Liver (tissue), 9 donors: Measurements from ENCODE around the gene SAMD4A. TPM values are rescaled to one million over a fixed set of nuclear protein-coding genes. Genes with fewer than 3 reads are reported as not detected.
A peak's percentile ranks its signal among the peaks of the same experiment; 100 is the strongest.

ENCODE experiments used
- DNase-seq: peaks from one replicate; pipeline ENCODE4 v3.0.0-alpha.2; 2017; ENCODE audit warnings: low spot score
- H3K27ac ChIP-seq, 2 donors: one replicate each; pipeline ENCODE4 v1.7.0; 2013; ENCODE audit warnings: inconsistent platforms in 2 of 2, low read length in 2 of 2, control low read depth in 1 of 2, low read depth in 1 of 2, mild to moderate bottlenecking in 1 of 2
- H3K27me3 ChIP-seq, 4 donors: one replicate each; pipeline versions ENCODE4 v1.6.1 to v1.7.0; 2013; ENCODE audit warnings: low read length in 3 of 4, inconsistent platforms in 1 of 4, mild to moderate bottlenecking in 1 of 4, moderate library complexity in 1 of 4; ENCODE audit not compliant: control insufficient read depth in 4 of 4, insufficient read depth in 4 of 4
- H3K36me3 ChIP-seq, 4 donors: one replicate each; pipeline versions ENCODE4 v1.6.1 to v1.7.0; 2013; ENCODE audit warnings: low read length in 3 of 4, mild to moderate bottlenecking in 3 of 4, low read depth in 1 of 4, moderate library complexity in 1 of 4; ENCODE audit not compliant: control insufficient read depth in 4 of 4, insufficient read depth in 3 of 4
- H3K4me1 ChIP-seq, 4 donors: one replicate each; pipeline versions ENCODE4 v1.6.1 to v1.7.0; 2013; ENCODE audit warnings: low read length in 3 of 4, mild to moderate bottlenecking in 3 of 4, moderate library complexity in 1 of 4; ENCODE audit not compliant: control insufficient read depth in 4 of 4, insufficient read depth in 4 of 4
- H3K4me3 ChIP-seq, 3 donors: one replicate each; pipeline versions ENCODE4 v1.6.1 to v1.7.0; 2013; ENCODE audit warnings: low read length in 3 of 3, control low read depth in 1 of 3, low read depth in 1 of 3, mild to moderate bottlenecking in 1 of 3
- H3K9ac ChIP-seq, 2 donors: one replicate each; pipeline ENCODE4 v1.7.0; 2013; ENCODE audit warnings: low read length in 2 of 2, mild to moderate bottlenecking in 2 of 2, moderate library complexity in 2 of 2, control low read depth in 1 of 2, low read depth in 1 of 2
- H3K9me3 ChIP-seq, 4 donors: one replicate each; pipeline versions ENCODE4 v1.6.1 to v1.7.0; 2013; ENCODE audit warnings: low read length in 3 of 4; ENCODE audit not compliant: control insufficient read depth in 4 of 4
- EGR1 ChIP-seq, 2 donors: IDR thresholded peaks; 2 replicates each; pipeline ENCODE4 v1.6.1; 2016 to 2018; ENCODE audit warnings: antibody characterized with exemption in 2 of 2, low read depth in 2 of 2
- FOXA1 ChIP-seq: IDR thresholded peaks from 2 replicates; pipeline ENCODE4 v1.6.1; 2016; ENCODE audit warnings: antibody characterized with exemption
- FOXA2 ChIP-seq: IDR thresholded peaks from 2 replicates; pipeline ENCODE4 v1.6.1; 2016; ENCODE audit warnings: antibody characterized with exemption
- GABPA ChIP-seq, 2 donors: IDR thresholded peaks in 1 of 2; conservative IDR thresholded peaks in 1 of 2; 2 replicates each; pipeline ENCODE4 v1.6.1; 2016; ENCODE audit warnings: antibody characterized with exemption in 2 of 2, mild to moderate bottlenecking in 1 of 2, moderate library complexity in 1 of 2
- HNF4A ChIP-seq, 2 donors: conservative IDR thresholded peaks; 2 replicates each; pipeline ENCODE4 v1.6.1; 2016; ENCODE audit warnings: antibody characterized with exemption in 2 of 2, mild to moderate bottlenecking in 2 of 2
- HNF4G ChIP-seq: IDR thresholded peaks from 2 replicates; pipeline ENCODE4 v1.6.1; 2016; ENCODE audit warnings: antibody characterized with exemption
- JUND ChIP-seq, 2 donors: IDR thresholded peaks; 2 replicates each; pipeline ENCODE4 v1.6.1; 2016; ENCODE audit warnings: antibody characterized with exemption in 2 of 2
- NR2F2 ChIP-seq: IDR thresholded peaks from 2 replicates; pipeline ENCODE4 v1.6.1; 2016; ENCODE audit warnings: antibody characterized with exemption
- RAD21 ChIP-seq, 2 donors: IDR thresholded peaks; 2 replicates each; pipeline ENCODE4 v1.6.1; 2016; ENCODE audit warnings: antibody characterized with exemption in 2 of 2, mild to moderate bottlenecking in 2 of 2
- SP1 ChIP-seq: IDR thresholded peaks from 2 replicates; pipeline ENCODE4 v1.6.1; 2018; ENCODE audit warnings: antibody characterized with exemption, mild to moderate bottlenecking
- TAF1 ChIP-seq: conservative IDR thresholded peaks from 2 replicates; pipeline ENCODE4 v1.6.1; 2016; ENCODE audit warnings: antibody characterized with exemption, mild to moderate bottlenecking
- YY1 ChIP-seq: IDR thresholded peaks from 2 replicates; pipeline ENCODE4 v1.6.1; 2016; ENCODE audit warnings: antibody characterized with exemption, mild to moderate bottlenecking
- WGBS: extraction: QIAGEN DNeasy Blood & Tissue Kit; methylation state at CpG from one replicate; pipeline ENCODE4 v1.1.7; 2013; 5-methylcytosine and 5-hydroxymethylcytosine counted together
- polyA plus RNA-seq, 2 donors: library from polyadenylated mRNA; stranded (reverse) in 1 of 2; unstranded in 1 of 2; fragments of 200-250 nt in 1 of 2; fragments of >200 nt in 1 of 2; fragmentation: Nextera tagmentation in 1 of 2; extraction: Ambion mirVana in 1 of 2; gene quantifications; one replicate each; pipeline versions ENCODE4 v1.2.1 to v1.2.3, GENCODE V29; 2013 to 2015
- total RNA-seq, 2 donors: library from RNA; depleted of rRNA; stranded (reverse); fragments of >200 nt; gene quantifications; one replicate each; pipeline ENCODE4 v1.2.3, GENCODE V29; 2014
- TF ChIP-seq, protein P1 (sequence below): fragments of 150-350 bp; IDR thresholded peaks from 2 replicates; pipeline ENCODE4 v1.5.1; 2017; ENCODE audit warnings: improper control_type of control experiment, low read depth, low read length; ENCODE audit not compliant: missing input control
- TF ChIP-seq, protein P2 (sequence below): IDR thresholded peaks from 2 replicates; pipeline ENCODE4 v1.6.1; 2016; ENCODE audit warnings: antibody characterized with exemption
- TF ChIP-seq, protein P3 (sequence below): IDR thresholded peaks from 2 replicates; pipeline ENCODE4 v1.6.1; 2016; ENCODE audit warnings: antibody characterized with exemption
- TF ChIP-seq, protein P4 (sequence below): IDR thresholded peaks from 2 replicates; pipeline ENCODE4 v1.6.1; 2016; ENCODE audit warnings: antibody characterized with exemption
- donor health status: healthy.
- donor health status: healthy.
- donor health status: healthy.
- donor health status: healthy.
- donor health status: healthy.

Gene SAMD4A
- total and polyA plus RNA-seq, 4 donors = 4.3 to 17.8 (median 8.1) TPM

DNA sequence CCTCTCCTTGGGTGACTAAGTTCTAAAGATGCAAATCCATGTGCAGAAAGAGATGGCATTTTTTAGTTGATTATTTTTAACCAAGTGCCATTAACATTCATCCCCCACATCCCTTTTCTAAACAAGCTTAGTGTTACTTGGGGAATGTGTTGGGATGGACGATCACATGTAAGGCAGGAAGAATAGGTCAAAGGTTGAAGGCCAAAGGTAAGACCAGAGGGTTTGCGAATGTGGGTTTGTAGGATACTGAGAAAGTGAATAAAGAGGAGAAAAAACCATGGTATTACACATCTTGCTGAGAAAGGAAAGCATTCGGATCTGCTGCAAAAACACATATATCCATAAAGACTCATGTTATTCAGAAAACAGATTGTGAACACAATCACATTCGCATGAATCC lies 224.1 kb downstream of the SAMD4A start:
- Histone ChIP-seq H3K27ac (no peak overlapping the region), H3K9ac (no peak overlapping the region), H3K27me3 (no peaks in the 10 kb centered on the region), H3K4me1 (peaks cover 2 to 28% (median 7%) of the 10 kb centered on the region in 4 donors), H3K9me3 (no peaks in the 10 kb centered on the region), H3K36me3 (peaks cover 2 to 25% (median 14%) of the 10 kb centered on the region in 4 donors), H3K4me3 (no peak overlapping the region)
- DNase-seq = no peak
- WGBS = 62% methylated on average over 4 of the region's 4 CpGs
- TF ChIP-seq EGR1 (IDR thresholded peaks at IDR 0.05; ENCODE audit: low read depth in 2 of 2) (no peak), RAD21 (IDR thresholded peaks at IDR 0.05) (no peak), NR2F2 (peak; percentile 67), HNF4A (conservative IDR thresholded peaks at IDR 0.05) (peak; percentile 25 to 36), FOXA1 (no peak)

DNA sequence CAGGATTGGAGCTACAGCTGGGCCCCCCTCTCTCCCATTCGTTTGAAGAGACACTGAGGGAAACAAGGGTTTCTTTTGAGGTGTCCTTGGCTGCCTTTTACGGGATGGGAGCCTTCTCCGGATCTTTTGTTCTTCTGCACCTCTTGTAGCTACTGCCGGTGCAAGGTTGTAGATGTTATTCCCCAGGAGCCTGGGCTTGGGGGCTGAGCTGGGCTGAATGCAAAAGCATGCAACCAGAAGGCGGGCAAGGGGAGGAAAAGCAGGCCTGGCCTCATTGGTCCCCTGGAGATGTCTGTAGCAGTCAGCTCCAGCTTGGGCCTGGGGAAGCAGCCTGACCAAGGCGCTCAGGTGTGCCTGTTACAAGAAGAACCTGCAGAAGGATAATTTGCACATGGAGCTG lies 225.4 kb downstream of the SAMD4A start:
- DNase-seq = no peak
- TF ChIP-seq TAF1 = no peak
- no peak overlapping the region for H3K9ac ChIP-seq
- H3K4me3 ChIP-seq = no peak overlapping the region
- no peaks in the 10 kb centered on the region for H3K27me3 ChIP-seq
- no peaks in the 10 kb centered on the region for H3K9me3 ChIP-seq
- peaks cover 0 to 17% (median 4%) of the 10 kb centered on the region in 4 donors for H3K4me1 ChIP-seq
- WGBS = 91% methylated on average over 6 of the region's 6 CpGs
- H3K27ac ChIP-seq = no peak overlapping the region
- H3K36me3 ChIP-seq = peaks cover 2 to 21% (median 14%) of the 10 kb centered on the region in 4 donors

DNA sequence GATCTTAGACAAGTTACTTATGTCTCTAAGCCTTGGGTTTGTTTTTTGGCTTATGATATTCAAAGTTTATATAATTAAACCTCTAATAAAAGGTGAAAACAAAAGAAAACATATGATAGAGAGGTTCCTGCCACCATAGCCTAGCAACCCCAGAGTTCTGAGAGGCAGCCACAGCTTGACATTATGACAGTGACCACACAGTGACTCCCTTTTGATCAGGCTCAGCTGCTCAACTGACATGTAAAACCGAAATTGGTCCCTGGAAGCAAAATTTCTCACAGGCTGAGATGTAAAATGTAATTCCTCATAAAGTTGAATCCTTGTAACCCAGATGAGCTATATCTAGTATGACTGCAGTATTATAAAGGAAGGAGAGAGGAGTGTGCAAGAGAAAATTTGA lies 227.2 kb downstream of the SAMD4A start:
- H3K27me3 ChIP-seq = no peaks in the 10 kb centered on the region
- peaks cover 0 to 14% (median 4%) of the 10 kb centered on the region in 4 donors for H3K4me1 ChIP-seq
- H3K27ac ChIP-seq = no peak overlapping the region
- no peak overlapping the region for H3K4me3 ChIP-seq
- no peak for DNase-seq
- H3K36me3 ChIP-seq = peaks cover 2 to 11% (median 8%) of the 10 kb centered on the region in 4 donors
- TF ChIP-seq HNF4G (no peak), YY1 (no peak)
- TF ChIP-seq, protein P1, sequence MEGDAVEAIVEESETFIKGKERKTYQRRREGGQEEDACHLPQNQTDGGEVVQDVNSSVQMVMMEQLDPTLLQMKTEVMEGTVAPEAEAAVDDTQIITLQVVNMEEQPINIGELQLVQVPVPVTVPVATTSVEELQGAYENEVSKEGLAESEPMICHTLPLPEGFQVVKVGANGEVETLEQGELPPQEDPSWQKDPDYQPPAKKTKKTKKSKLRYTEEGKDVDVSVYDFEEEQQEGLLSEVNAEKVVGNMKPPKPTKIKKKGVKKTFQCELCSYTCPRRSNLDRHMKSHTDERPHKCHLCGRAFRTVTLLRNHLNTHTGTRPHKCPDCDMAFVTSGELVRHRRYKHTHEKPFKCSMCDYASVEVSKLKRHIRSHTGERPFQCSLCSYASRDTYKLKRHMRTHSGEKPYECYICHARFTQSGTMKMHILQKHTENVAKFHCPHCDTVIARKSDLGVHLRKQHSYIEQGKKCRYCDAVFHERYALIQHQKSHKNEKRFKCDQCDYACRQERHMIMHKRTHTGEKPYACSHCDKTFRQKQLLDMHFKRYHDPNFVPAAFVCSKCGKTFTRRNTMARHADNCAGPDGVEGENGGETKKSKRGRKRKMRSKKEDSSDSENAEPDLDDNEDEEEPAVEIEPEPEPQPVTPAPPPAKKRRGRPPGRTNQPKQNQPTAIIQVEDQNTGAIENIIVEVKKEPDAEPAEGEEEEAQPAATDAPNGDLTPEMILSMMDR = no peak
- no peaks in the 10 kb centered on the region for H3K9me3 ChIP-seq
- H3K9ac ChIP-seq = no peak overlapping the region
- 71% methylated on average over 1 of the region's 1 CpG for WGBS

DNA sequence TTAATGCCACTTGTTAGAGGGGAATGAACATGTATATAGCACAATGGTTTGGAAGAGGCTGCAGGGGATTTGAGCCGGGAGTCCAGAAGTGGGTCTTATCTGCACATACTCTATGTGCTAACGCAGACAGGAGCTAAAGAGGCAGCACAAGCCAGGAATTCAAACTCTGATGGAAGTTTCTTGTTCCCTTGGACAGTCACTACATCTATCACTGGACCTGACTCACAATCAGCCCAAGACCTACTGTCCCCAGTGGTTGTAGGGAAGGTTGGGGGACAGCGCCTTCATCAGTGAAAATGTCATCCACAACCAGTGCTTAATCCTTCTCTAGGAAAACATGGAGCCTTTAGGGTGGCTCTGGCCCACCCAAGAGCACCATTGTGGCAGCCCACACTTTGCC lies 227.9 kb downstream of the SAMD4A start:
- Histone ChIP-seq H3K4me3 (no peak overlapping the region), H3K9me3 (no peaks in the 10 kb centered on the region), H3K27ac (no peak overlapping the region), H3K4me1 (peaks cover 0 to 14% (median 4%) of the 10 kb centered on the region in 4 donors), H3K9ac (no peak overlapping the region), H3K27me3 (no peaks in the 10 kb centered on the region), H3K36me3 (peaks cover 2 to 9% (median 4%) of the 10 kb centered on the region in 4 donors)
- no peak for DNase-seq
- WGBS = 92% methylated on average over 3 of the region's 3 CpGs
- TF ChIP-seq YY1 = no peak
- TF ChIP-seq, protein P2, sequence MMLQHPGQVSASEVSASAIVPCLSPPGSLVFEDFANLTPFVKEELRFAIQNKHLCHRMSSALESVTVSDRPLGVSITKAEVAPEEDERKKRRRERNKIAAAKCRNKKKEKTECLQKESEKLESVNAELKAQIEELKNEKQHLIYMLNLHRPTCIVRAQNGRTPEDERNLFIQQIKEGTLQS = no peak
- TF ChIP-seq FOXA1 = no peak
- no peak for TF ChIP-seq NR2F2
- TF ChIP-seq FOXA2 = no peak
- no peak for TF ChIP-seq EGR1 (IDR thresholded peaks at IDR 0.05; ENCODE audit: low read depth in 2 of 2)
- TF ChIP-seq, protein P3, sequence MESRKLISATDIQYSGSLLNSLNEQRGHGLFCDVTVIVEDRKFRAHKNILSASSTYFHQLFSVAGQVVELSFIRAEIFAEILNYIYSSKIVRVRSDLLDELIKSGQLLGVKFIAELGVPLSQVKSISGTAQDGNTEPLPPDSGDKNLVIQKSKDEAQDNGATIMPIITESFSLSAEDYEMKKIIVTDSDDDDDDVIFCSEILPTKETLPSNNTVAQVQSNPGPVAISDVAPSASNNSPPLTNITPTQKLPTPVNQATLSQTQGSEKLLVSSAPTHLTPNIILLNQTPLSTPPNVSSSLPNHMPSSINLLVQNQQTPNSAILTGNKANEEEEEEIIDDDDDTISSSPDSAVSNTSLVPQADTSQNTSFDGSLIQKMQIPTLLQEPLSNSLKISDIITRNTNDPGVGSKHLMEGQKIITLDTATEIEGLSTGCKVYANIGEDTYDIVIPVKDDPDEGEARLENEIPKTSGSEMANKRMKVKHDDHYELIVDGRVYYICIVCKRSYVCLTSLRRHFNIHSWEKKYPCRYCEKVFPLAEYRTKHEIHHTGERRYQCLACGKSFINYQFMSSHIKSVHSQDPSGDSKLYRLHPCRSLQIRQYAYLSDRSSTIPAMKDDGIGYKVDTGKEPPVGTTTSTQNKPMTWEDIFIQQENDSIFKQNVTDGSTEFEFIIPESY = no peak
- no peak for TF ChIP-seq HNF4A (conservative IDR thresholded peaks at IDR 0.05)
- TF ChIP-seq RAD21 (IDR thresholded peaks at IDR 0.05) = no peak
- TF ChIP-seq, protein P1 = no peak
- TF ChIP-seq SP1 = no peak
- no peak for TF ChIP-seq TAF1
- TF ChIP-seq, protein P4, sequence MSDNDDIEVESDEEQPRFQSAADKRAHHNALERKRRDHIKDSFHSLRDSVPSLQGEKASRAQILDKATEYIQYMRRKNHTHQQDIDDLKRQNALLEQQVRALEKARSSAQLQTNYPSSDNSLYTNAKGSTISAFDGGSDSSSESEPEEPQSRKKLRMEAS = no peak
- no peak for TF ChIP-seq GABPA (IDR thresholded peaks at IDR 0.05 in 1 of 2, conservative IDR thresholded peaks at IDR 0.05 in 1 of 2)
- no peak for TF ChIP-seq JUND (IDR thresholded peaks at IDR 0.05)
